Stimulated activated CD8-positive, alpha-beta memory T cell treated with anti-CD3 and anti-CD28 coated beads, Interleukin-15, amount 100 ng/mL, for 4 hours (primary cell): ENCODE measurements around the gene SORCS2.

Source experiments
- DNase-seq, 2 donors: peaks; one replicate each; pipeline ENCODE4 v3.0.0-alpha.2; 2020; ENCODE audit warnings: low read depth in 2 of 2

The SORCS2 gene

GRCh38 chr4:7267829-7268228 lies 75.5 kb downstream of the SORCS2 start:
- DNase-seq: no peak

- no peak for DNase-seq
Measured at GRCh38 chr4:7268941-7269340, 76.6 kb downstream of the SORCS2 start.

GRCh38 chr4:7270121-7270520 lies 77.8 kb downstream of the SORCS2 start:
- no peak for DNase-seq

- no peak for DNase-seq
Measured at GRCh38 chr4:7272404-7272803, 80.1 kb downstream of the SORCS2 start.

- DNase-seq: no peak
Measured at GRCh38 chr4:7273738-7274297, 81.5 kb downstream of the SORCS2 start.

- no peak for DNase-seq
Measured at GRCh38 chr4:7275067-7275466, 82.7 kb downstream of the SORCS2 start.

- DNase-seq: no peak
Measured at GRCh38 chr4:7275490-7276154, 83.3 kb downstream of the SORCS2 start.

- no peak for DNase-seq
Measured at GRCh38 chr4:7276515-7276914, 84.2 kb downstream of the SORCS2 start.

- DNase-seq: no peak
Measured at GRCh38 chr4:7278071-7278765, 85.9 kb downstream of the SORCS2 start.

GRCh38 chr4:7278981-7279380 lies 86.6 kb downstream of the SORCS2 start:
- no peak for DNase-seq

GRCh38 chr4:7279902-7280301 lies 87.6 kb downstream of the SORCS2 start:
- DNase-seq: no peak

- no peak for DNase-seq
Measured at GRCh38 chr4:7280926-7281690, 88.8 kb downstream of the SORCS2 start.

GRCh38 chr4:7281691-7282665 lies 89.6 kb downstream of the SORCS2 start:
- DNase-seq: no peak

- no peak for DNase-seq
Measured at GRCh38 chr4:7282786-7283440, 90.6 kb downstream of the SORCS2 start.

- no peak for DNase-seq
Measured at GRCh38 chr4:7285244-7286094, 93.1 kb downstream of the SORCS2 start.

- no peak for DNase-seq
Measured at GRCh38 chr4:7286170-7286569, 93.8 kb downstream of the SORCS2 start.

GRCh38 chr4:7286798-7287197 lies 94.5 kb downstream of the SORCS2 start:
- no peak for DNase-seq

GRCh38 chr4:7287274-7287917 lies 95.1 kb downstream of the SORCS2 start:
- no peak for DNase-seq

GRCh38 chr4:7287918-7288280 lies 95.6 kb downstream of the SORCS2 start:
- DNase-seq: no peak
